Activated CD4-positive, alpha-beta memory T cell treated with anti-CD3 and anti-CD28 coated beads for 36 hours (primary cell): ENCODE measurements around the gene KAZN. TPM values are rescaled to one million over a fixed set of nuclear protein-coding genes. Genes with fewer than 3 reads are reported as not detected.

Source experiments
- CTCF ChIA-PET: fragments of 350-600 bp; sonication (Branson Sonifier 250); formaldehyde crosslinking; loops from one replicate; lab custom pipeline; 2021; ENCODE audit warnings: antibody characterized with exemption, inconsistent platforms; lab: Charles Lee
- POLR2A ChIA-PET: fragments of 350-600 bp; sonication (Branson Sonifier 250); formaldehyde crosslinking; loops from one replicate; lab custom pipeline; 2021; ENCODE audit warnings: antibody characterized with exemption; lab: Charles Lee
- DNase-seq: peaks from one replicate; pipeline ENCODE4 v3.0.0-alpha.2; 2020
- H3K27ac Mint-ChIP-seq: one replicate; pipeline ENCODE4 v1.8.0; 2021; ENCODE audit warnings: mixed read lengths
- H3K27me3 Mint-ChIP-seq: one replicate; pipeline ENCODE4 v1.8.0; 2021; ENCODE audit warnings: mixed read lengths
- H3K36me3 Mint-ChIP-seq: one replicate; pipeline ENCODE4 v1.8.0; 2021; ENCODE audit warnings: mixed read lengths
- H3K4me1 Mint-ChIP-seq: one replicate; pipeline ENCODE4 v1.8.0; 2021; ENCODE audit warnings: low read depth, mixed read lengths
- H3K4me3 Mint-ChIP-seq: one replicate; pipeline ENCODE4 v1.8.0; 2021; ENCODE audit warnings: mild to moderate bottlenecking, mixed read lengths
- H3K9me3 Mint-ChIP-seq: one replicate; pipeline ENCODE4 v1.8.0; 2021; ENCODE audit warnings: mixed read lengths
- intact Hi-C: fragments of 100-400 bp; cut with micrococcal nuclease; formaldehyde crosslinking; loops from one replicate; pipeline ENCODE4 v1.15.1; 2023
- total RNA-seq, 2 experiments: library from RNA; stranded (reverse); gene quantifications; one replicate each; pipeline ENCODE4 v1.2.3, GENCODE V29; 2021

The KAZN gene
- total RNA-seq, 2 experiments from 2014 or later = 0.31 to 0.33 TPM

GRCh38 chr1:14593302-14593701, 5.2 kb upstream of the KAZN start:
- intact Hi-C loops = no loop called here

DNA sequence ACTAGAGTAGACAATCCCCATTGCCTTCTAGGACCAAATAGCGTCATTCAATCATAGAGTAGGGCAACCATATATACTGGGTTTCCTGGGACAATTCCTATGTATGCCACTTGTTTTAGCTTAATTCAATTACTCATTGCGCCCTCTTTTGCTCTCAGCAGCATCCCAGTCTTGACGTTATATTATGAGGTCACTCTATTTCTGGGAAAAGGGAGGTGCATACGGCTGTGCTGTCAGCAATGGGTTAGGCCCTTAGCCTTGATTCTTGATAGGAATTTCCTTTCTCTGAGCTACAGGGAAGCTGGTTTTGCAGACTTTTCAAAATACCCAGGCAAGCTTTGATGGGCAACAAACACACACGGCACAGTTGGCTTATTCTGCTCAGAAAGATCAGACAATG, 4.4 kb upstream of the KAZN start:
- no peak for DNase-seq
- intact Hi-C loops = no loop called here
- no peaks in the 10 kb centered on the region for H3K9me3 Mint-ChIP-seq
- ChIA-PET CTCF (no interaction called here), POLR2A (no interaction called here)
- H3K36me3 Mint-ChIP-seq = no peaks in the 10 kb centered on the region
- no peak overlapping the region for H3K27ac Mint-ChIP-seq
- peaks cover 20% of the 10 kb centered on the region for H3K27me3 Mint-ChIP-seq
- H3K4me3 Mint-ChIP-seq = no peak overlapping the region
- no peaks in the 10 kb centered on the region for H3K4me1 Mint-ChIP-seq

More at GRCh38 chr1:14593302-14593701, 5.2 kb upstream of the KAZN start:
- no peaks in the 10 kb centered on the region for H3K9me3 Mint-ChIP-seq
- no peak for DNase-seq
- no peaks in the 10 kb centered on the region for H3K4me1 Mint-ChIP-seq
- no peaks in the 10 kb centered on the region for H3K36me3 Mint-ChIP-seq
- H3K27ac Mint-ChIP-seq = no peak overlapping the region
- no peak overlapping the region for H3K4me3 Mint-ChIP-seq
- CTCF ChIA-PET = no interaction called here
- peaks cover 20% of the 10 kb centered on the region for H3K27me3 Mint-ChIP-seq
- POLR2A ChIA-PET = no interaction called here

- Mint-ChIP-seq H3K9me3 (no peaks in the 10 kb centered on the region), H3K27me3 (peaks cover 36% of the 10 kb centered on the region), H3K27ac (no peak overlapping the region), H3K4me1 (no peaks in the 10 kb centered on the region), H3K36me3 (no peaks in the 10 kb centered on the region), H3K4me3 (no peak overlapping the region)
- intact Hi-C loops = no loop called here
- DNase-seq = no peak
- ChIA-PET POLR2A (no interaction called here), CTCF (no interaction called here)
Measured at GRCh38 chr1:14596591-14596990, 1.9 kb upstream of the KAZN start.

DNA sequence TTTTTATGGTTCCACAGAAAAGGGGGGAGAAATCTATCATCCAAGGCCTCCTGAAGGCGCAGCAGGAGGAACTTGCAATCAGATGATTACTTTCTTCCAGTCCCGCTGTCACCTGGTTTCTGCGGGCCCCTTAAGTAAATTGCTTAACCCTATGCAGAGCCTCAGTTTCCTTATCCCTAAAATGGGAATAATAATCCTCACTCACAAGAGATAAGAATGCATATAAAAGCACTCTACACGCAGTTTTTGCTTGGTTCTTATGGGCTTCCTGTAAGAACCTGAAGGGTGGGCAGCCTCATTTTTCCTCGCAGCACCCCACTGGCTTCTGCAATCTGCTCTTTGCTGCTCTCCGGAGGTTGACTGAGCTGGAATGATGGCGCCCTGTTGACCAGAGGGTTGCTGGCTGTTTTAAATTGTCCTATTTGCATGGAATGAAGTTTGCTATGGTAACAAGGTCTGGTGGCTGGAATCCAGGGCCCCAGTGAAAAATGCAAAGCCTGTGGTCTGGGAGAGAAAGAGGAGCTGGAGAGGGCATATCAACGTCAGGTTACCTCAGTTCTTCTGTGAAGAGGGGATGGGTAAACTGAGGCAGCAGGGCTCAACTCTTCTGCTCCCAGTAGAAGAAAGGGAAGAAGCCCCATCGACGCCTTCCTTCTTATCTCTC, 1.0 kb upstream of the KAZN start:
- no peak overlapping the region for H3K27ac Mint-ChIP-seq
- no peak for DNase-seq
- H3K27me3 Mint-ChIP-seq = peaks cover 39% of the 10 kb centered on the region
- intact Hi-C loops = no loop called here
- no peaks in the 10 kb centered on the region for H3K9me3 Mint-ChIP-seq
- no peaks in the 10 kb centered on the region for H3K36me3 Mint-ChIP-seq
- no peak overlapping the region for H3K4me3 Mint-ChIP-seq
- no peaks in the 10 kb centered on the region for H3K4me1 Mint-ChIP-seq
- ChIA-PET POLR2A (no interaction called here), CTCF (no interaction called here)

- peaks cover 42% of the 10 kb centered on the region for H3K27me3 Mint-ChIP-seq
- intact Hi-C loops = no loop called here
- CTCF ChIA-PET = no interaction called here
- no peak for DNase-seq
- H3K9me3 Mint-ChIP-seq = no peaks in the 10 kb centered on the region
- H3K4me3 Mint-ChIP-seq = no peak overlapping the region
- POLR2A ChIA-PET = no interaction called here
- H3K27ac Mint-ChIP-seq = no peak overlapping the region
- no peaks in the 10 kb centered on the region for H3K36me3 Mint-ChIP-seq
- H3K4me1 Mint-ChIP-seq = no peaks in the 10 kb centered on the region
Measured at GRCh38 chr1:14598007-14598497, 433 bp upstream of the KAZN start.

GRCh38 chr1:14599183-14599791, 802 bp downstream of the KAZN start:
- POLR2A ChIA-PET = no interaction called here
- no peak for DNase-seq
- intact Hi-C loops = no loop called here
- Mint-ChIP-seq H3K36me3 (no peaks in the 10 kb centered on the region), H3K9me3 (no peaks in the 10 kb centered on the region), H3K27ac (no peak overlapping the region), H3K4me1 (no peaks in the 10 kb centered on the region), H3K4me3 (no peak overlapping the region), H3K27me3 (peaks cover 49% of the 10 kb centered on the region)
- CTCF ChIA-PET = no interaction called here

GRCh38 chr1:14599800-14600199, 1.3 kb downstream of the KAZN start:
- POLR2A ChIA-PET = no interaction called here
- peaks cover 50% of the 10 kb centered on the region for H3K27me3 Mint-ChIP-seq
- no peaks in the 10 kb centered on the region for H3K4me1 Mint-ChIP-seq
- DNase-seq = no peak
- H3K36me3 Mint-ChIP-seq = no peaks in the 10 kb centered on the region
- H3K9me3 Mint-ChIP-seq = no peaks in the 10 kb centered on the region
- intact Hi-C loops = no loop called here
- no peak overlapping the region for H3K27ac Mint-ChIP-seq
- CTCF ChIA-PET = no interaction called here
- H3K4me3 Mint-ChIP-seq = no peak overlapping the region

GRCh38 chr1:14600405-14601112, 2.1 kb downstream of the KAZN start:
- CTCF ChIA-PET = no interaction called here
- no peaks in the 10 kb centered on the region for H3K9me3 Mint-ChIP-seq
- no peak overlapping the region for H3K27ac Mint-ChIP-seq
- no peak for DNase-seq
- no peak overlapping the region for H3K4me3 Mint-ChIP-seq
- intact Hi-C loops = no loop called here
- no peaks in the 10 kb centered on the region for H3K4me1 Mint-ChIP-seq
- H3K27me3 Mint-ChIP-seq = peaks cover 52% of the 10 kb centered on the region
- no peaks in the 10 kb centered on the region for H3K36me3 Mint-ChIP-seq
- POLR2A ChIA-PET = no interaction called here

DNA sequence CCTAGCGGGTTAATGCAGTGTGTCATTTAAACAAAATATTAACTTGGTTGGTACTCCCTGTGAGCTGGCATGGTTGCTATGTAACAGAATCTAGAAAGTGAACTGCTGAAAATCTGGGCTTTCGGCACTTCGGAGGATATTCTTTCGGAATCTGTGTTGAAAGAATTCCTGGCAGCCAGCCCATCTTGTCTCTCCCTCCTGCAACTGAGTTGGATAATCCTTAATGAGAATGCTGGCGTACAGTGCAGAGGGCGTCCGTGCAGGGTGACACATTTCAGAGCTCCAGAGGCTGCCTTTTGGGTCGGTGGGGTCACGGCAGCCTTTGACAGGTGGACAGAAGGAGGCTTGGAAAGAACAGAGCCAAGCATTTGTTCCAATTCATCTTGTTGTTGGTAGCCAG, 3.7 kb downstream of the KAZN start:
- CTCF ChIA-PET = no interaction called here
- no peaks in the 10 kb centered on the region for H3K9me3 Mint-ChIP-seq
- POLR2A ChIA-PET = no interaction called here
- H3K4me1 Mint-ChIP-seq = no peaks in the 10 kb centered on the region
- intact Hi-C loops = no loop called here
- H3K36me3 Mint-ChIP-seq = no peaks in the 10 kb centered on the region
- H3K27me3 Mint-ChIP-seq = peaks cover 47% of the 10 kb centered on the region
- no peak for DNase-seq
- H3K4me3 Mint-ChIP-seq = no peak overlapping the region
- H3K27ac Mint-ChIP-seq = no peak overlapping the region

GRCh38 chr1:14603645-14604044, 5.2 kb downstream of the KAZN start:
- no peak overlapping the region for H3K27ac Mint-ChIP-seq
- POLR2A ChIA-PET = no interaction called here
- no peaks in the 10 kb centered on the region for H3K36me3 Mint-ChIP-seq
- DNase-seq = no peak
- no peaks in the 10 kb centered on the region for H3K4me1 Mint-ChIP-seq
- H3K9me3 Mint-ChIP-seq = no peaks in the 10 kb centered on the region
- H3K27me3 Mint-ChIP-seq = peaks cover 38% of the 10 kb centered on the region
- H3K4me3 Mint-ChIP-seq = no peak overlapping the region
- CTCF ChIA-PET = no interaction called here
- intact Hi-C loops = no loop called here

DNA sequence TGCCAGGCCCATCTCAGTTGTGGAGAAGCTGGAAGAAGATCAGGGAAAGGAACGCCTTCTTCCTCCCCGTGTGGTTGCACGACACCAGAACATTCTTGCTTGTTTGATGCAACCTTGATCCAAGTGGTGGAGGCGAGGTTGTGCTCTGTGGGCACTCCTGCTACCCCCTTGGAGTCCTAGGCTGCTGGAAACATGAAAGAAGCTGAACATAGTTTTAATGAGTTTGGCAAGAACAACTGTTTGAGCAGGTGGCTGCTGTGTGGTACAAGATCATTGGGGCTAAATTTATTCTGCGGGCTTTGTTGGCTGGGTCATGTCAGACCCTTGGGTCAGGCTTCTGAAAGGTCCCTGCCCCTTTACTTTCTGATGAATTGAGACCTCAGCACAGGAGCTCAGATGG, 5.9 kb downstream of the KAZN start:
- CTCF ChIA-PET = no interaction called here
- no peak overlapping the region for H3K4me3 Mint-ChIP-seq
- no peak for DNase-seq
- H3K27me3 Mint-ChIP-seq = peaks cover 35% of the 10 kb centered on the region
- POLR2A ChIA-PET = no interaction called here
- H3K36me3 Mint-ChIP-seq = no peaks in the 10 kb centered on the region
- no peak overlapping the region for H3K27ac Mint-ChIP-seq
- intact Hi-C loops = no loop called here
- no peaks in the 10 kb centered on the region for H3K9me3 Mint-ChIP-seq
- no peaks in the 10 kb centered on the region for H3K4me1 Mint-ChIP-seq

DNA sequence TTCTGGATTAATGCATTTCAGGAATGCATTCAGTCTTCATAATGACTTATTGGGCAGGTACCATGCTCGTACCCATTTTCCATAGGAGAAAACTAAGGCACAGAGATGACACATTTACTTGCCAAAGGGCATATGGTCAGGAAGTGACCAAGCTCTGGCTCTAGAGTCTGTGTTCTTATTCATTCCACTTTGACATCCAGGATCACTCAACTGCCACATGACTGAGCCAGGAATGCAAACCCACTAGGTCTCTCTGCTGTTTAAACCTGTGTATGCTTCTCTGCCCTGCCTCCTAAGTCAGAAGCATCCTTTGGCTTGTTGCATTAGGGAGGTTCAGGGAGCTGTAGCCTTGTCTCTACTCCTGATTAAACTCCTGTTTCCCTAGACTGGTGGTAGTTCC, 7.5 kb downstream of the KAZN start:
- POLR2A ChIA-PET = no interaction called here
- H3K36me3 Mint-ChIP-seq = no peaks in the 10 kb centered on the region
- H3K4me3 Mint-ChIP-seq = no peak overlapping the region
- no peak overlapping the region for H3K27ac Mint-ChIP-seq
- no peak for DNase-seq
- H3K9me3 Mint-ChIP-seq = no peaks in the 10 kb centered on the region
- CTCF ChIA-PET = no interaction called here
- peaks cover 23% of the 10 kb centered on the region for H3K27me3 Mint-ChIP-seq
- intact Hi-C loops = no loop called here
- no peaks in the 10 kb centered on the region for H3K4me1 Mint-ChIP-seq
